GM21528 (cell line): ENCODE measurements around the gene MYOG.

Experiments
- ATAC-seq: cut with Tn5 transposase; IDR thresholded peaks from one replicate; pipeline ENCODE4 v1.9.1; 2021; ENCODE audit warnings: mild to moderate bottlenecking, moderate library complexity; ENCODE audit not compliant: unreplicated experiment, low FRiP score

Gene MYOG

DNA sequence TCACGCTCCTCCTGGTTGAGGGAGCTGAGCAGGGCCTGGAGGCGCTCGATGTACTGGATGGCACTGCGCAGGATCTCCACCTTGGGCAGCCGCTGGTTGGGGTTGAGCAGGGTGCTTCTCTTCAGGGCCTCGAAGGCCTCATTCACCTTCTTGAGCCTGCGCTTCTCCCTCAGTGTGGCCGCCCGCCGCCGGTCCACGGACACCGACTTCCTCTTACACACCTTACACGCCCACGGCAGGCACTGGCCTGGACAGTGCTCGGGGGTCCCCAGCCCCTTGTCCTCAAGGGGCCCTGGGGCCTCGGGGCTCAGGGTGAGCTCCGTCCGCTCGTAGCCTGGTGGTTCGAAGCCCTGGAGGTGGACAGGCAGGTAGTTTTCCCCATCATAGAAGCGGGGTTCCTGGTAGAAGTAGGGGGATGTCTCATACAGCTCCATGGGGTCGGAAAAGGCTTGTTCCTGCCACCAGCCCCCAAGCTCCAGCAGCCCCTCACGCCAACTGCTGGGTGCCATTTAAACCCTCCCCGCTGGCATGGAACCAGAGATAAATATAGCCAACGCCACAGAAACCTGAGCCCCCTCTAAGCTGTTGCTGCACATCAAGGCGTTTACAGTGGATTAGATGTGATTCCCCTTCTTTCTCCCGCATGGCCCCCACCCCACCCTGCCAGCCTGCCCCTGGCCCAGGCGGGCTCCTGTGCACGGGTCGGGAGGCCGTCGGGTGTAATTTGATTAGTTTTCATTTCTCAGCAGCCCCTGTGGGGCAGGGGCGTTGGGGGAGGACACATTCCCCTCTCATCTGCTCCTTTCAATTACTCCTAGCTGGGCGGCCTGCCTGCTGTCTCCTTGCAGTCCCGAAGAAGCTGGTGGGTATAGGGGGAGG is at the start of gene MYOG:
TSS of gene MYOG (minus strand) at position 485 of the 879 bp plus-strand sequence. CDS start at position 434, 51 bp downstream.
- no peak for ATAC-seq

DNA sequence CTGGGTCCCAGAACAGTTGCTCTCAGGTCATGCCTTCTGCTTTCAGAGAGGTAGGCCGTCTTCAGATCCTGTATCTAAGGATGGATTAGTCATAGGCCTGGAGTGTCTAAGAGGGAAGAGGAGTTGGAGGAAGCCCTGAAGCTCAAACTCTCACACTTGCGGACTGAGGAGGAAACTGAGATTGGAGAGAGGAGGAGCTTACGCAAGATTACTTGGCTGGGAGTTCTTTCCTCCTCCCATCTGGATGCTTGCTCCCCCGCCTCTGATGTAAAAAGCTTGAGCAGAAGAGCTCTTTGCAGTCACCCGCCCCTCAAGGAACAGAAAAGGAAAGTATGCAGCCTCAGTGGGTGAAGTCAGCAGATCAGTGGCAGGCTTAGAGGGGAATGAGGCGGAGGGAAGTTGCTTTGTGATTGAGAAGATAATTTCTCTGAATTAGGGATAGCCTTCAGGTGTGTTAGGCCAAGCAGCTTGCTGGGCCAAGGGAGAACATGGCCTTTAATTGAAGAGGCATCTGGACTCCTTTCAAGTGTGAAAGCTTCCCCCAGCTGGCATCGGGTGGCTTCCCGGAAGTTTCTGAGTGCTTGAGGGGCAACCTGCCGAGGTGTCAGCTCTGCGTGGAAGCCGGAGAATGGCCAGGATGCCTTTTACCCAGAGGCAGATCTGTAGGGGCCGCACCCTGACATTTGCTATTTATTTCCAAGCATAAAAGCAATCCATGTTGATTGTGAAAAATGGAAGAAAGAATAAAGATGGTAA is 48.3 kb upstream of the MYOG start:
- no peak for ATAC-seq

DNA sequence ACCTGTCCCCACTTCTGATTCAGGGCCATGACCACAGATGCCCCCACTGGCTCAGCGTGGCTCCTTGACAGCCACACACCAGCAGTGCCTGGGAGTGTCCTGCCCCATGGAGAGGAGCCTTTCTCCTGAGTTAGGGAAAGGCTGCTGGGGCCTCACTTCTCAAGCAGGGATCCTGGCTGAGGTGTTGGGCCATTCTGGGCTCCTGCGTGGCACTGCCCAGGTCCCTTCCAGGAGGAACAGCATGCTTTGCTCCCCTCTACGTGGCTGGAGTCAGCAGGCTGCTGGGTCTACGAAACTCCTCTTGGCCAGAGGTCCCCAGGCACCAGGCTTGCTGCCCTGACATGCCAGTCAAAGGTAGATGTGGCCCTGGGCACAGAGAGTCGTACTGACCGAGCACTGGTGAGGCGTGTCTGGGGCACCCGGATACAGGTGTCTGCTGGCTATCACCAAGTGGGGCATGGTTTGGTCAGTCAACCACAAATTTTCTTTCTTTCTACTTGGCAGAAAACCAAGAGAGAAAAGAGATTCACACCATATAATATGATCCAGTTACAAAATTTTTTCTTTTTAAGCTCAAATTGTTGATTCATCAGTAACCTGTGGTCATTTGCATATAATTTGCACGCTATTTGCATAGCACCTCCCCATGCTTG is 45.9 kb upstream of the MYOG start:
- ATAC-seq: no peak

DNA sequence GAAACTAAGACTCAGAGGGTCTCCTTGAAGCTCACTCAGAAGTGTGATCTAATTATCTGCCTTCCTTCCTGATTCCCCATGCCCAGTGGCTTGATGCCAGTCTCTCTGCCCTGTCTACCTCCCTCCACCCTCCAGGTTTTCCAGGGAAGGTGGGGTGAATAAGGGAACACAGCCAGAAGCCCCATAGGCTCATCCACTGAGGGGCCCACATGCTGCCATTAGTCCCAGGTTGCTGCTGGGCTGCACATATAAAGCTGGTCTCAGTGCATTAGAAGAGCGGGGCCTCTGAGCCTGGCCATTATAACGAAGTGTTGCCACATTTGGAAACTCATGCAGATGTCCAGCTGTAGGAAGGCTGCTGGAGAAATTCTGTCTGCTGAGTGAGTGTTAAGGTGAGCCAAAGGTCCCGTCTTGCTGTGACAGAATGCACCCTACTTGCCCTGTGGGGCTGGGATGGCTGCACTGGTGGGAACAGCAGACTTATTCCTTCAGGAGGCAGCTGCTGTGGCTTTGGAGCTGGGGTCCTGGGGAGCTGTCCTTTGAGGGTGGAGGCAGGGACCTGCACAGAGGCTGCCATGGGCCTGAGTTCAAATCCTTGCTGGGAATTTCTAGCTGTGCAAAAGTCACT is 44.7 kb upstream of the MYOG start:
- ATAC-seq: no peak

DNA sequence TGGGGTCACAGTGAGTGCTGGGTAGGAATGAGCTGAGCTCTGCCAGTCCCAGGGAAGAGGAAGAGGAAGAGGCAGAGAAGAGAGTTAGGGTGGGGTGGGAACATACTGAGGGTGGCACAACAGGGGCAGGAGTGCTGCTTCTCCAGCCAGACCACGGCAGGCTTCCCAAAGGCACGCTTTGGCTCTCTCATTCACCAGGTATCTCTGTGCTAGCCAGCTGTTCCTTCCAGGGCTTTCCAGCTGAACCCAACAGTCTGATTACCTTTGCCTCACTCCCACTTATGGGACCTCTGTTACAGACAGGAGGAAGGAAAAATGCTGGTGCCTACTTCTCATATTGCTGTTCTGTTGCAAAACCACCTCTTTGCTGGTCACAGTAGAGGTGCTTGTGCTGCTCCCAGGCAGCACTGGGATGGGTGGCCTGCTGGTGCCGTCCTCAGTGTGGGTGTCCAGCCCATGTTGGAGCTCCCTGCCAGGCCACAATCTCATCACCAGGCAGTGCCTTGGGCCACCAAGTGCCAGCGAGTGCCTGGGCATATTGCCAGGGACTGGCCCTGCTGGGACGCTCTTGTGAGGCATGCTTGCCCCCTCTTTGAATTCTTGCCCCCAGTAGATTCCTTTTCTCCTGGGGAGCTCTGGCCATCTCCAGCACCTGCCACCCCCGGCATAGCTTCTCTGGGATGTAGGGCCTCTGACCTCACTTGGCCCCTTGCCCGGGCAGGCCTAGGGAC is 43.9 kb upstream of the MYOG start:
- ATAC-seq: no peak

DNA sequence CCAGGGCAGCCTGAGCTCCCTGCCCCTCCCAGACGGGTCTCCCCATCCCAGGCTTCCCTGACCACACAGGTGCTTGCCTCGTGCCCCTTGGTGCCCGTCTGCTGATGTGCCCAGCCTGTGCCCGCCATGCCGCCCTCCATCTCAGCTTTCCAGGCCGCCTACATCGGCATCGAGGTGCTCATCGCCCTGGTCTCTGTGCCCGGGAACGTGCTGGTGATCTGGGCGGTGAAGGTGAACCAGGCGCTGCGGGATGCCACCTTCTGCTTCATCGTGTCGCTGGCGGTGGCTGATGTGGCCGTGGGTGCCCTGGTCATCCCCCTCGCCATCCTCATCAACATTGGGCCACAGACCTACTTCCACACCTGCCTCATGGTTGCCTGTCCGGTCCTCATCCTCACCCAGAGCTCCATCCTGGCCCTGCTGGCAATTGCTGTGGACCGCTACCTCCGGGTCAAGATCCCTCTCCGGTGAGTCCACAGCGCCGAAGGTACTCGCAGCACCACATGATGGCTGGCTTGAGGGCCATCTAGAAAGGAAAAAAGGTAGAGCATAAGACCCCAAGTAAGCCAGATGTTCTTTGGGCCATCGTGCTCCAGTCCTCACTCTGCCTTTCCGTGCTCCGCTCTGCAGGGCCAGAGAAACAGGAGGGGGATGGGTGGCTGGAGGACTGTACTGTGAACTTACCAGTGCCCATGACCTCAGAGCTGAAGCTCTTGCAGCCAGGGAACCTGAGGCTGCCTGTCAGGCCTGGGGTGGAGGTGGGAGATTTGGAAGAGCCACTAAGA is 43.1 kb upstream of the MYOG start:
- no peak for ATAC-seq

DNA sequence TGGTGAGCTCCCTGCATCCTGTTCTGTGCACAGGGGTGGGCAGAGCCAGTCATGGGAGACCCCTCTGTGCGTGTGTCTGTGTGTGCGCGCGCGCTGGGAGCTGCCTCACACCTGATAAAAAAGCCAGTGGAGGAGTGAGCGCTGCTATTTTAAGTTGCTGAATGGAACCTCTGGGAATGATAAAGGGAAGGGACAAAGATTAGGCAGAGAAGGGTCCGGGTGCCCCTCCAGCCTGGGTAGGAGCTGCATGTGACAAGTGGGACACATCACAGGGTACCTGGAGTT is 42.6 kb upstream of the MYOG start:
- no peak for ATAC-seq

DNA sequence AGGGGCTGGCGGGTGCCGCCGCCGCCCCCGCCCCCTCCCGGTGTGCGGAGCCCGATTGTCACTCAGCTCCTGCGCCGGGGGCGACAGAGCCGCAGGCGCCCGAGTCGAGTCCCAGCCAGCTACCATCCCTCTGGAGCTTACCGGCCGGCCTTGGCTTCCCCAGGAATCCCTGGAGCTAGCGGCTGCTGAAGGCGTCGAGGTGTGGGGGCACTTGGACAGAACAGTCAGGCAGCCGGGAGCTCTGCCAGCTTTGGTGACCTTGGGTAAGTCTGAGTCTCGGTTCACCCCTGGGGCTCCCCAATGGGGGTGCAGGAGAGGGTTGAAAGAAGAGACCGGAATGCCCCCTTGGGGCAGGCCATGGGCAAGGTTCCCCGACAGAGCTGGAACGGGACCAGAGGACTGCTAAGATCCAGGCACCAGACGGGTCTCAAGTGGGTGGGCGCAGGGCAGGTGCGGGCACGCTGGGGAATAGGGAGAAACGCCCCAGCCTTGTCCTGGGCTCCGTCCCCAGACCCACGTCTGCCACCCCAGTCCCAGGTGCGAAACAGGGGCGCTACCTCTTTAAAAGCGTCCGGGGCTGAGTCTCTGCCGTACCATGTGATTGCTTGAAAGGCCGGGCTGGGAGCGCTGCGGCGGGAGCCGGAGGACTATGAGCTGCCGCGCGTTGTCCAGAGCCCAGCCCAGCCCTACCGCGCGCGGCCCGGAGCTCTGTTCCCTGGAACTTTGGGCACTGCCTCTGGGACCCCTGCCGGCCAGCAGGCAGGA is 42.0 kb upstream of the MYOG start, which contains the start of gene ADORA1:
TSS of gene ADORA1 (plus strand) at position 61 of the 765 bp plus-strand sequence. CDS start 1,116 bp downstream, outside the sequence.
- ATAC-seq: no peak

DNA sequence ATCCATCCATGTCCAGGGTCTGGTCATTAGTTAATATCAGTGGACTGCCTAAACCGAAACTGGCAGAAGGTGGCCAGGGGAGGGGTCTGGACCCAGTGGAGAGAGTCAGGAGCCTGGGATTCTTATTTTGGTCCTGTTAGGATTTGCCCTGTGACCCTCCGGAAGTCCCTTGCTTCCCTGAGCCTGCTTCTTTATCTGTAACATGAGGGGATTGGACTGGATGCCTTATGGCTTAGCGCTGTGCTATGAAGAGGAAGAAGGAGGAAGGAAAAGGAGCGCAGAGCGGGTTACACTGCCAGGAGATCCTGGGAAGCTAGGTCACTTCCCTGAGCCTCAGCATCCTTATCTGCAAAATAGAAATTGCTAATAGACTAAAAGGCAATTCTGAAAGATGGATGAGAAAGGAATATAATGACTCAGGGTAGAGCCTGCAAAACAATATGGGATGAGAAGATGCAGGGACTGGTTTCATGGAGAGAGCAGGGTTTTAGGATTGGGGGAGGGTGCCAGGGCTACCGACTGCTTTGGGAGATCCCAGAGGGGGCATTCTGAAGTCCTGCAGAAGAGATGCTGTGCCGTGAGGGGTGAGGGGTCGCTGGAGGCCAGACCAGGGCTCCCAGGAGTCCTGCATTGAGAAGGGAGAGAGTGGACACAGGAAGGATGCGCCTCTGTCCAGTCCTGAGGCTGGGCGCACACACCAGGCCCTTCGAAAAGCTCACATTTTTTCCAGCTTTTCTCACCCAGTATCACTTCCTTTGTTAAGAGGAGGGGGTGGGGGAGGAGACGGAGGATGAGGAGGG is 41.3 kb upstream of the MYOG start:
- ATAC-seq: no peak

DNA sequence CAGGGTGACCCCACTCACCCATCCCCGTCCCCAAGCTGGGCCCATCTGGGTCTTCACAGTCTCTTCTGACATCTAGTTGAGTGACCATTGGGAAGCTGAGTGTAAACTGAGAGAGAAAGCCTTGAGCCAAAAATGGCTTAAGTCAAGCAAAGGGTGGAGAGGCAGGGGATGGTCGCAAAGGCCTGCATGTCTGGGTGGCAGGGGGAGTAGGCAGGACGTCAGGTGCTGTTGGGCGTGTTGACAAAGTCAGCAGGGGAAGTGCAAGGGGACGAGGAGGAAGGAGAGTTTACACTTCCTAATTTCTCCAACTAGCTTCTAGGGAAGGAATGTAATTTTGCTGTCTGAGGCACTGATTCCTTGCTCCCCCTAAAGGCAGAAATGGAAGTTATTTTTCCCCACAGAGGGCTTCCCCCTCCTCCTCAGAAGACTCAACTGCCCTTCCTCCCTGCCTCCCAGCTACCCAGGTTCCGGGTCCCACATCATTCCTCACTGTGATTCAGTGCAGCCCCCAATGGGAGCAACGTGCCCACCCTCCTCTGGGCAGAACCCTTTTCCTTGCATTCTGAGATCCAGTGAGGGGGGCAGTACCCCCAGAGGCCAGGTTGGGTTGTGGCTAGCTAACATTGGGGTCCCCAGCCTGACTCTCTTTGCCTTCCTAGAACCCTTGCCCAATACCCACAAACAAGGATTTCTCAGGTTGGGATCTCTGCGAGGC is 40.5 kb upstream of the MYOG start:
- ATAC-seq: no peak

DNA sequence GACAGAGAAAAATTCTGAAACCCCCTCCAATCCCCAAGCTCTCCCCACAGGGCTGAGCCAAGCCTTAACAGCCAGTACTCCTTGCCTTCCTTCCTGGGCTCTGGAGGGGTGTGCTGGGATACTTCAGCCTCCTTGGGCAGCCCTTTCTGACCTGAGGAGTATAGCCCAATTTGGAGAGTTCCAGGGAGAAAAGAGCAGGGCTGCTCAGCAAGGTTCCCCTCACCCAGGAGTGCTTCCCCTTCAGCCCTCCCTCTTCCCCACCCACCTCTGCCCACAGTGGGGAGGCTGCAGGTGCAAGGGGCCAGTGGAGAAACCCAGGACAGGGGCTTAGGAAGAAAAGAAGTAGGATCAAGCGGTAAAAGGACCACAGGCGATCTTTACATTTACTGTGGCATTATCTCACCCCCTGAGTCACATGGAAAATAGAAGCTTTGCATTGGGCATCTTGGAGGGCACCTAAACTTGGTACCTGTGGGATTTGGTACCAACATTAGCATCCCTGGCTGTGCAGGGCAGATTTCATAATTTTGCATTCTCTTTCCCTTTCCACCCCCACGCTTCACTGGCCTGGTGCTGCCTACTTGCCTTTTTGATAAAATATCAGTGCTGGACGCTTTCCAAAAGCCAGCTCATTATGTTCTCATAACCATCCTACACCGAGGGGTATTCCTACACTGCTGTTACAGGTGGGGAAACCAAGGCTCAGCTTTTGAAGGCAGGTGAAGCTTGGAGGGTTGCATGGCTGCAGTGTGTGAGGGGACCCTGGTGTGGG is 38.9 kb upstream of the MYOG start:
- ATAC-seq: no peak

DNA sequence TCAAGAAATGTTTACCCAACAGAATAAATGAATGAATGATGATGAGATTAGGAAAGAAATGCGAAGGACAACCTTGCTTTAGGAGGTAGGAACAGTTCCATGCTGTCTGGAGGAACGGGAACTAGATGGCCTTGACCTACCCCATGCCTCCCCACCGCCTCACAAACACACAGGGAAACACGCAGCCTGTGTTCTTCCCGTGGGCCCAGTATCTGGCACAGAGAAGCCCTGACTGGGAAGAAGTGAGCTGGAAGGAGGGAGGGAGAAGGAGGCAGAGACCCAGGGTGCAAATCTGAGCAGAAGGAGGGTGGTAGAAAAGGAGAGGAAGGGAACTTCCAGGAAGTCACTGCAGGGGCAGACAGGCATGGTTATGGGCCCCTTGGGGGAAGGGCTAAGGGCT is 38.2 kb upstream of the MYOG start:
- no peak for ATAC-seq

DNA sequence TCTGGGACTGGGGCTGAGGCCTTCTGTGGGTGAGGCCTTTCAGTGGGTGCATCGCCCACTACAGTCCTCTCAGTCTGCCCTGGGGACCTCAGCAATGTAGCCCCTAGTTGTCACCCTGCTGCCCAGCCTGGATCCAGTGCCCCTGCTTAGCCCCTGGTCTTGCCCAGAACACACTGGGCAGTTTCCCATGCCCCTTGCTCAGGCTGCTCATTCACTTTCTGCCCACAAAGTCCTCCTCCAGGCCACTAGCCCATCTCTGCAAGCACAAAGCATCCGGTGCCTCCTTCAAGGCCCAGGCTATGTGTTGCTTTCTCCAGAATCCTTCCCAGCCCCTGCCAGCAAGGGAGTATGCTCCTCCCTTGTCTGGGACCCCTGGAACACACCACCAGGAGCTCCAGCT is 36.3 kb upstream of the MYOG start:
- no peak for ATAC-seq

DNA sequence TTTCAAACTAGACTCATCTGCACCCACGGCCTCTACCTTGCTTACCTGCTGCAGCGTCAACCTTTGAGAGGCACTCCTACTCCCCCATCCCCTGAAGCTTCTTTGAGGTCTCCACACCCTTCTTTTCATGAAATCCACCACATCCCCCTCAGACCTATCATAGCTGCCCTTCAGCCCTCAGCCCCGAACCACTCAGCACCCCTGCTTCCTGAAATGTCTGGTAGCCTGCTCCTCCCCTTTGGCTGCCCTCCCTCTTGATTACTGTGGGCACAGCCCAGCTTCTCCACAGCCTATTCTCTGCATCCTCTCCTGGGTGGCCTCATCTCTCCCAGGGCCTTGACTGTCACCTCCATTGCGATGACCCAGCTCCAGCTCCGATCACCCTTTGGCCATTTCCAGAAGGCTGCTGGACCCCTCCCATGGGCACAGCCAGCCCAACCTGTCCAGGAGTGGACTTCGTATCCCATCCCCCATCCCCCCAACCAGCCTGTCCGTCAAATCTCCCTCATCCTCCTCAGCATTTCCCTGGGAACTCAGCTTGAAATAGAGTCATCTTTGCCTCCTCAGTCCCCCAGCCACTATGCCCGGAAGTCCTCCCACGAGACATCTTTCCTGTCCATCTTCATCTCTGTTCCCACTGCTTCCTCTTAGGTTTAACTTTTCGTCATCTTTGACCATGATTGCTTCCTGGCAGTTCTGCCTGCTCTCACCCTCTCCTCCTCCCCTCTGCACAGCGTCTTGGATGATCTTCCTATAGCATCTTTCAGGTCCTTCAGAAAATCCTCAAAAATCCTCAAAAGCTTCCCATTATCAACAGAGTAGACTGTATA is 35.6 kb upstream of the MYOG start:
- no peak for ATAC-seq

DNA sequence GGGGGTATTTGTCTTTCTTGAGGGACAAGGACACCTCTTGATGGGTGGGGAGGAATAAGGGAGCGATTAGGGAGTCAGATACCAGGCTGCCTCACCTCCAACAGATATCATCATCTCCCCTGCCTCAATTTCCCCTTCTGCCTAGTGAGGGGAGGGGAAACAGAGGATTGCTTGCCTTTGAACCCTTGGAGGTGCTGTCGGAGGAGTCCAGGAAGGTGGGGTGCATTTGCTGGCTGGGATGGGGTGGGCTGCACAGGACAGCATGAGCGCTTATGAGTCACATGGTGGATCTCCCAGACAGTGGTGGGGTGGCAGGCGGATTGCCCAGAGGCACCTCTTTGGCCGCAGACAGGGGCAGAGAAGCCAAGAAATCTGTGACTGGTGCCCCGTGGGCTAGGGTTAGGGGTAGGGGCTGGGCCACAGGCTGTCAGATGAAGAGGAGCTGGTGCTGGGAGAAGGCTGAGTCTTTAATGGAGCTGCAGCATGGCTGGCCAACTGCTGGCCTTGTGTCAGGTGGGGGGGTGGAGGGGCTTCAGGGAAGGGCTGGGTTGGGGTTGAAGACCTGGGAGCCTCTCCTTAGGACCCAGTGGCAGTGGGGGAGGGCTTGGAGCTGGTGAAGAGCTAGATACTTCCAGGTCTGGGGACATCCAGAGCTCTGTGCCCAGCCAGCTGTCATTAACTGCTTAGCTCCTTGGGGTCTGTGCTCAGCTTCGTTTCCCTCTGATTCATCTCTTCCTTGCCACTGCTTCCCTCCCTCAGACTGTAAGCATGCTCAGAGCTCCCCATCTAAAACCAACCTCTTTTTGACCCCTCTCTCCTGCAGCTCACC is 34.7 kb upstream of the MYOG start:
- ATAC-seq: no peak
